ENCODE results near the gene SEC23IP. TPM values are rescaled to one million over a fixed set of nuclear protein-coding genes. Genes with fewer than 3 reads are reported as not detected.
"Not testable (repeated sequence)": the region's sequence is repeated elsewhere in the genome, so short reads cannot be mapped to it uniquely, and the experiment has no call there.

Gene SEC23IP
- total RNA-seq, 1 donor from 2014 or later = 72.9 TPM

DNA sequence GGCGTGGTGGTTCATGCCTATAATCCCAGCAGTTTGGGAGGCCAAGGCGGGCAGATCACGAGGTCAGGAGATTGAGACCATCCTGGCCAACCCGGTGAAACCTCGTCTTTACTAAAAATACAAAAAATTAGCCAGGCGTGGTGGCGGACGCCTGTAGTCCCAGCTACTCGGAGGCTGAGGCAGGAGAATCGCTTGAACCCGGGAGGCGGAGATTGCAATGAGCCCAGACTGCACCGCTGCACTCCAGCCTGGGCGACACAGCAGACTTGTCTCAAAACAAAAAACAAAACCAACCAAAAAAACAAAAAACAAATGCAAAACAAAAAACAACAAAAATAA is 712 bp upstream of the SEC23IP start:
- Mint-ChIP-seq H3K27ac (peak overlapping the region; percentile 93), H3K4me3 (peak overlapping the region; percentile 100), H3K36me3 (peaks cover 10% of the 10 kb centered on the region), H3K4me1 (ENCODE audit: unreplicated experiment) (peaks cover 36% of the 10 kb centered on the region)
- not testable (repeated sequence) for H3K9me3 Mint-ChIP-seq; H3K27me3 Mint-ChIP-seq; DNase-seq (ENCODE audit: extremely low spot score, unreplicated experiment)

GRCh38 chr10:119893074-119893473 is 544 bp downstream of the SEC23IP start:
- peaks cover 43% of the 10 kb centered on the region for H3K4me1 Mint-ChIP-seq (ENCODE audit: unreplicated experiment)
- DNase-seq (ENCODE audit: extremely low spot score, unreplicated experiment) = no peak
- peak overlapping the region; percentile 100 for H3K4me3 Mint-ChIP-seq
- H3K27ac Mint-ChIP-seq = peak overlapping the region; percentile 93
- TF ChIP-seq CTCF (conservative IDR thresholded peaks at IDR 0.05) = no peak
- peaks cover 4% of the 10 kb centered on the region for H3K9me3 Mint-ChIP-seq
- no peaks in the 10 kb centered on the region for H3K27me3 Mint-ChIP-seq
- peaks cover 10% of the 10 kb centered on the region for H3K36me3 Mint-ChIP-seq

- Mint-ChIP-seq H3K4me1 (ENCODE audit: unreplicated experiment) (peaks cover 47% of the 10 kb centered on the region), H3K4me3 (peak overlapping the region; percentile 100), H3K27me3 (no peaks in the 10 kb centered on the region), H3K36me3 (peaks cover 12% of the 10 kb centered on the region), H3K27ac (peak overlapping the region; percentile 63), H3K9me3 (peaks cover 4% of the 10 kb centered on the region)
- DNase-seq (ENCODE audit: extremely low spot score, unreplicated experiment) = no peak
- TF ChIP-seq CTCF (conservative IDR thresholded peaks at IDR 0.05) = no peak
Measured at GRCh38 chr10:119893845-119894427, 1.4 kb downstream of the SEC23IP start.

DNA sequence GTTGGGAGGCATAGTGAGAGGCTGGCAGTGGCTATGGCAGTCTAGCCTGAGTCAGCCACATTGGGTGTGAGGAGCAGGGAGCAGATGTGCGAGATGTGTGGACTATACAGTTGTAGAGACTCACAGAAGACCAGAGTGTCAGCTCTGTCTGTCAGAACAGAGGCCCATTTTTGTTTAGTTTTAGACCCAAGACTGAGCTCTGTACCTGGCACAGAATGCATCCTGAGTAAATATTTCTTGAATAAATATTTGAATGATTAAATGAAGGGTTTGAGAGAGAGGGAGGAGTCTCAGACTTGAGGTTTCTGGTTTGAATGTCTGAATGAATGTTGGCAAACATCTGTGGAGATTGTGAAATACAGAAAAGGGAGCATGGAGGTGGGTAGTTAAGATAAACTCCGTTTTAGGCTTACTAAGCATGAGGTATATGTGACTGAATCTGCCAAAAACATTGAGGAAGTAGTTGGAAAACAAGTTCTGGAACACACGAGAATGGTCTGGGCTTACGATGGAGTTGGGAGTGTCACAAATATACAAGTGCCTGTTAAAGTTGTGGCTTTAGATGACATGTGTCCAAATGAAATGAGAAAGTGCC is 3.6 kb downstream of the SEC23IP start:
- TF ChIP-seq CTCF (conservative IDR thresholded peaks at IDR 0.05) = no peak
- Mint-ChIP-seq H3K4me3 (peak overlapping the region; percentile 34), H3K27me3 (no peaks in the 10 kb centered on the region), H3K36me3 (peaks cover 15% of the 10 kb centered on the region), H3K9me3 (peaks cover 4% of the 10 kb centered on the region), H3K27ac (peak overlapping the region; percentile 83), H3K4me1 (ENCODE audit: unreplicated experiment) (peaks cover 47% of the 10 kb centered on the region)
- DNase-seq (ENCODE audit: extremely low spot score, unreplicated experiment) = no peak

DNA sequence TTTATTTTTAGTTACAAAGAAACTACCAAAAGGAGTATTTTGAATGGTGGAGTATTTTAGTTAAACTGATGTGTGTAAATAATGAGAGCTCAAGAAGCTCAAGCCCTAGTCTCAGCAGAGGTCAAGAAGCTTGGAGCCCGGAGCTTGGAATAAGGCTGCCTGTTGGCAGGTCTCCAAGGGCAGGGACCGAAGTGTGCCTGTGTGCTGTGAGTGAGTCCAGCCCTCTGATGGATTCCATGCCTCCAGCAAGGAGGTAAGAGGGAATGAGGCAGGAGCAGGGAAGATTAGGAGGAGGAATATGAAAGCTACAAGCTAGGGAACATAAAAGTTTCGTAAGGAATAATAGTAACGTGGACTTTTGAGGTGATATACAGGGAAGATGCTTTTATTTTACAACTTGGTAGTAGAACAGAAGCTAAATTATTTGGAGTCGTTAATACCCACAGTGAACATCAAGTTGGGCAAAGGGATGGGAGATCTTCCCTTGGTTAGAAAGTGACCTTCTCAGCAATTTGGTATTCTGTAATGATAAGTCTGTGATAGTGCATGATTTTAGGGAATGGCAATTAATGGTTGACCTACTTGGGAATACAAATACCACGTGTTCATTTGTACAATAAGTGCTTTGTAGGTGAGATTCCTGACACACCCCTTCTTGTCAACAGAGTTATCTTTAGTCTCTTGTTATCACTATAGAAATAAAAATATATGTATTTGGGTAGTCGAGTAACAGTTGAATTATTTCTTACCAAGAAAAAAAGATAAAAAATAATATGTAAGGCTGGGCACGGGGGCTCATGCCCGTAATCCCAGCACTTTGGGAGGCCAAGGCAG is 4.6 kb downstream of the SEC23IP start:
- Mint-ChIP-seq H3K4me3 (peak overlapping the region; percentile 29), H3K27me3 (no peaks in the 10 kb centered on the region), H3K9me3 (peaks cover 3% of the 10 kb centered on the region), H3K36me3 (peaks cover 15% of the 10 kb centered on the region), H3K27ac (peak overlapping the region; percentile 83), H3K4me1 (ENCODE audit: unreplicated experiment) (peaks cover 45% of the 10 kb centered on the region)
- DNase-seq (ENCODE audit: extremely low spot score, unreplicated experiment) = no peak
- TF ChIP-seq CTCF (conservative IDR thresholded peaks at IDR 0.05) = no peak

DNA sequence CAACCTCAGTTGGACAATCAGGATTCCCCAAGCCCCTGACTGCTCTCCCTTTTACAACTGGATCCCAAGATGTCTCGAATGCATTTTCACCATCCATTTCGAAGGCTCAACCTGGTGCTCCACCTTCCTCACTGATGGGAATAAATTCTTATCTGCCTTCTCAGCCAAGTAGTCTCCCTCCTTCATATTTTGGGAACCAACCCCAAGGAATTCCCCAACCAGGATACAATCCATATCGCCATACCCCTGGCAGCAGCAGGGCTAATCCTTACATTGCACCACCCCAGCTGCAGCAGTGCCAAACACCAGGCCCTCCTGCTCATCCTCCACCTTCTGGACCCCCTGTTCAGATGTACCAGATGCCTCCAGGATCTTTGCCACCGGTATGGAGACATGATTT is 6.0 kb downstream of the SEC23IP start:
- Mint-ChIP-seq H3K36me3 (peaks cover 17% of the 10 kb centered on the region), H3K27me3 (no peaks in the 10 kb centered on the region), H3K27ac (no peak overlapping the region), H3K4me3 (no peak overlapping the region), H3K4me1 (ENCODE audit: unreplicated experiment) (peaks cover 39% of the 10 kb centered on the region), H3K9me3 (no peaks in the 10 kb centered on the region)
- TF ChIP-seq CTCF (conservative IDR thresholded peaks at IDR 0.05) = no peak
- no peak for DNase-seq (ENCODE audit: extremely low spot score, unreplicated experiment)

All from type B pancreatic cell (in vitro differentiated cells).